Upper lobe of right lung (tissue), 1 donor: Measurements from ENCODE around the gene RBL2. TPM values are rescaled to one million over a fixed set of nuclear protein-coding genes. Genes with fewer than 3 reads are reported as not detected.
"Not testable (repeated sequence)": the region's sequence is repeated elsewhere in the genome, so short reads cannot be mapped to it uniquely, and the experiment has no call there.

ENCODE experiments used
- ATAC-seq: fragments of 200-7000 bp; cut with Tn5 transposase; one replicate; pipeline ENCODE4 v1.9.1; 2020; ENCODE audit warnings: mild to moderate bottlenecking, moderate library complexity
- DNase-seq: peaks from one replicate; pipeline ENCODE4 v3.0.0-alpha.2; 2020
- H3K27ac ChIP-seq: fragments of 200-600 bp; one replicate; pipeline ENCODE4 v1.8.0; 2022
- H3K27me3 ChIP-seq: fragments of 200-600 bp; one replicate; pipeline ENCODE4 v1.8.0; 2022; ENCODE audit warnings: mild to moderate bottlenecking
- H3K36me3 ChIP-seq: fragments of 200-600 bp; one replicate; pipeline ENCODE4 v1.8.0; 2022
- H3K4me1 ChIP-seq: fragments of 200-600 bp; one replicate; pipeline ENCODE4 v1.8.0; 2022
- H3K4me3 ChIP-seq: fragments of 200-600 bp; one replicate; pipeline ENCODE4 v1.8.0; 2022; ENCODE audit warnings: mild to moderate bottlenecking
- H3K9me3 ChIP-seq: fragments of 200-600 bp; one replicate; pipeline ENCODE4 v1.8.0; 2022
- CTCF ChIP-seq: fragments of 200-600 bp; IDR thresholded peaks from one replicate; pipeline ENCODE4 v1.8.0; 2022; ENCODE audit warnings: antibody characterized with exemption
- intact Hi-C: fragments of 100-400 bp; cut with DNase I; formaldehyde crosslinking; loops from one replicate; pipeline ENCODE4 v1.11.0; 2022
- total RNA-seq: library from RNA; stranded (reverse); fragmentation: NEBNext Ultra II Directional; extraction: Animal tissue kit (Norgen Biotek cat#: 25700); gene quantifications from one replicate; pipeline ENCODE4 v1.2.1, GENCODE V29; 2021
- donor health status: DM: no; HTN: yes; CAD: no; lungs with severe emphysema.

Gene RBL2
- total RNA-seq, 1 donor from 2014 or later = 97.9 TPM

- intact Hi-C loops = no loop called here
- no peak overlapping the region for H3K4me3 ChIP-seq
- ATAC-seq (no peak), DNase-seq (no peak)
- TF ChIP-seq CTCF = no peak
- H3K9me3 ChIP-seq = no peaks in the 10 kb centered on the region
- no peak overlapping the region for H3K27ac ChIP-seq
- H3K36me3 ChIP-seq = no peaks in the 10 kb centered on the region
- H3K27me3 ChIP-seq = no peaks in the 10 kb centered on the region
- H3K4me1 ChIP-seq = no peaks in the 10 kb centered on the region
Measured at GRCh38 chr16:53530741-53531140, 96.5 kb downstream of the RBL2 start.

- H3K9me3 ChIP-seq = no peaks in the 10 kb centered on the region
- H3K36me3 ChIP-seq = no peaks in the 10 kb centered on the region
- no peaks in the 10 kb centered on the region for H3K4me1 ChIP-seq
- intact Hi-C loops = no loop called here
- ATAC-seq (no peak), DNase-seq (no peak)
- no peaks in the 10 kb centered on the region for H3K27me3 ChIP-seq
- TF ChIP-seq CTCF = no peak
- H3K27ac ChIP-seq = no peak overlapping the region
- no peak overlapping the region for H3K4me3 ChIP-seq
Measured at GRCh38 chr16:53534206-53534605, 99.9 kb downstream of the RBL2 start.

GRCh38 chr16:53537626-53538025, 103.4 kb downstream of the RBL2 start:
- Histone ChIP-seq H3K27me3 (no peaks in the 10 kb centered on the region), H3K36me3 (no peaks in the 10 kb centered on the region), H3K9me3 (no peaks in the 10 kb centered on the region), H3K4me1 (no peaks in the 10 kb centered on the region), H3K27ac (no peak overlapping the region), H3K4me3 (no peak overlapping the region)
- intact Hi-C loops = no loop called here
- no peak for DNase-seq
- no peak for TF ChIP-seq CTCF
- no peak for ATAC-seq

- H3K27ac ChIP-seq, H3K36me3 ChIP-seq, H3K4me1 ChIP-seq, H3K4me3 ChIP-seq, ATAC-seq, H3K27me3 ChIP-seq, DNase-seq, intact Hi-C loops, H3K9me3 ChIP-seq: not testable (repeated sequence)
Measured at GRCh38 chr16:53539346-53539745, 105.1 kb downstream of the RBL2 start.

GRCh38 chr16:53539759-53540718, 105.8 kb downstream of the RBL2 start:
- DNase-seq, H3K9me3 ChIP-seq, H3K4me1 ChIP-seq, H3K36me3 ChIP-seq, ATAC-seq, H3K27me3 ChIP-seq, intact Hi-C loops, H3K27ac ChIP-seq, H3K4me3 ChIP-seq: not testable (repeated sequence)

Other genes starting within 250 kb of the RBL2 start
- 40.7 TPM for gene AKTIP, start 68.7 kb downstream of the RBL2 start, total RNA-seq